Left ventricle myocardium superior (tissue), 1 donor: Measurements from ENCODE around the gene NXPH1. TPM values are rescaled to one million over a fixed set of nuclear protein-coding genes. Genes with fewer than 3 reads are reported as not detected.
A peak's percentile ranks its signal among the peaks of the same experiment; 100 is the strongest.

Source experiments
- ATAC-seq: fragments of 200-7000 bp; cut with Tn5 transposase; one replicate; pipeline ENCODE4 v1.9.1; 2020; ENCODE audit warnings: mild to moderate bottlenecking, moderate library complexity
- DNase-seq: peaks from one replicate; pipeline ENCODE4 v3.0.0-alpha.2; 2020
- intact Hi-C: fragments of 100-400 bp; cut with micrococcal nuclease; formaldehyde crosslinking; loops from one replicate; pipeline ENCODE4 v1.11.0; 2022
- total RNA-seq: library from RNA; stranded (reverse); fragmentation: NEBNext Ultra II Directional; extraction: Animal tissue kit (Norgen Biotek cat#: 25700); gene quantifications from one replicate; pipeline ENCODE4 v1.2.1, GENCODE V29; 2021
- donor health status: DM: no; HTN: yes; CAD: no; lungs with severe emphysema.

The NXPH1 gene
- total RNA-seq, 1 donor from 2014 or later, result not detected

DNA sequence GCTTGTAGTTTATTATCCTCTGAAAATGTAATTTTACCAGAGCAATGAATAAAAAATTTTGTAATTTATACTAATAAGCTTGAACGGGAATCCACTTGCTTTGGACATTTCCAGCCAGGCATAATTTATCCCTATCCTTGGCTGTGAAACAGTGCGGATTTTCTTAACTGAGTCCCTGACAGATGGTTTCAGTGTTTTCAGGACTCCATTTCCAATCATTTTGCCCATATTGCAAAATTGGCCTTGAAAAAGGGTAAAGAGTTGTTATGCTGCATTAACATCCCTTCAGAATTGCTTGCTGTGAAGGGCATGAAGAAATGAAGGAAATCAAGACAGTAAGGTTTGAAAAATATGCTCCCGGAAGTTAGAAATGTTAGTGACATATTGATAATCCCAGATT is 57.7 kb downstream of the NXPH1 start:
- intact Hi-C loops, result no loop called here
- DNase-seq (no peak), ATAC-seq (no peak)

DNA sequence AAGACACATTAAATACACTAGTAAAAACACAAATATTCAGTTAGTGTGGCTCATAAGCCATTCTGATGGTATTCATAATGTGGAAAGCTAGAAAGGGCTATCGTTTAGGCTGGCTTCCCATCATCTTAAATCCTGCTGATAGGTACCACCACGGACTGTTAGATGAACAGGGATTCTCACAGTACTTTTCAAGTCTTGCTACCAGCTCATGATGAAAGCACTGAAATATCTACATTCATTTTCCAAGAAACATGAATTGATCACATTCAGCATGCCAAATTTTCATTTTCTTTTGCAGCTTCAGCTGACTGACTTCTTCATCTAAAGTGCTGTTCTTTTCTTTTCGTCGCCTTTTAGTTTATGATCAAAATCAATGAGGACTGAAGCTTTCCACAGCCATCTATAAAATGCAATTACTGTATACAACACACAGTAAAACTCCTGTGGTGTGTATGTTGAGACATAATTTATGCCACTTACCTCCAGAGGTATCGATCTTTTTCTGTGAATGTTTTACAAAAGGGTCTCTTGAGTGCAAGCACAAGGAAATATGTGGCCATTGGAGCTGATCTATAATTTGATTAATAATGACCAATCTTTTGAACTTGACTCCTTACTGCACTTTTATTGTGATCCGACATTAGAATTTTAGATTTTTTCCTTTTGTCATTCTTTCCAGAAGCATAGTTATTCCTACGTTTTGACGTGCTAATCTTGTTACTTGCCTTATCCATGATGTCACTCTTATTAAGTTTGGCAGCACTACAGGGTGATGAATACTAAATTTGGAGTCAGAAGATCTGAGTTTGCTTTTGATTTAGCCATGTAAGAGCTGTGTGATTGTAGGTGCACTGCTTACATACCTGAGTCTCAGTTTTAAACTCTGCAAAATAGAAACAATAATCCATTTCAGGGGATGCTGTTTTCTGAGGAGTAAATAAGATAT is 58.4 kb downstream of the NXPH1 start:
- intact Hi-C loops, result no loop called here
- ATAC-seq (no peak), DNase-seq (no peak)

DNA sequence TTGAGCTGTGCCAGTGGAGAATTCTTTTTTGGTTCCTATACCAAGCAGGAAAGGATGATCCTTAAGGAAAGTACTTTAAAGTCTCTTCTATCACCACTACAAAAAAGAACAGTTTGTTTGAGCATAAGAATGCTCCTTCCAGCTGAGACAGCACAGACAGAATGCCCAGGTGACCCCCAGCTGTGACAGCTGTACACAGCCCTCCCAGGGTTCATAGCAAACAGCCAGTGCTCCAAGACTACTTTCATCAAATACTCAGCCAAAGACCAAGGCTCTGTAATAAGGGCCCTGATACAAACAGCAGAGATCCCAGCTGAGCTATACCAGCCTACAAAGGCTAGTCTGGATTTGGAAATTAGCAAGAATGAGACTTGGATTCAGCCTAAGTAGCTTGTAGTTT is 65.7 kb downstream of the NXPH1 start:
- DNase-seq (no peak), ATAC-seq (no peak)
- intact Hi-C loops, result no loop called here

DNA sequence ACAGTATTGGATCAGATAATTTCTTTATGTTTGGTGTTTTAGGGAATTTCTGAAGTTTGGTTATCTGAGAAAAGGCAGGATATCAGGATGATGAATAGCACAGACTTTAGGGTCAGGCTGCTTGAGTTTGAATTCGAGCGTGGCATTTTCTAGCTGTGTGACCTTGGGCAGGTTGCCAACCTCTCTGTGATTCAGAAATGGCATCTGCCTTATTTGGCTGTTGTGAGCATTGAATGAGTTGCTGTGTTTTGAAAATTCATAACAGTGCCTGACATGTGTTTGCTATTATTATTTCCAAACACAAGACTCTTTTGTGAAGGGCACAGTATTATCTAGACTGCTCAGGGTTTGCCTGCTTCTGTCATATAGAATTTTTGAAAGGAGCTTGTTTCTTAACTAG is 66.9 kb downstream of the NXPH1 start:
- ATAC-seq (no peak), DNase-seq (no peak)
- intact Hi-C loops, result no loop called here

DNA sequence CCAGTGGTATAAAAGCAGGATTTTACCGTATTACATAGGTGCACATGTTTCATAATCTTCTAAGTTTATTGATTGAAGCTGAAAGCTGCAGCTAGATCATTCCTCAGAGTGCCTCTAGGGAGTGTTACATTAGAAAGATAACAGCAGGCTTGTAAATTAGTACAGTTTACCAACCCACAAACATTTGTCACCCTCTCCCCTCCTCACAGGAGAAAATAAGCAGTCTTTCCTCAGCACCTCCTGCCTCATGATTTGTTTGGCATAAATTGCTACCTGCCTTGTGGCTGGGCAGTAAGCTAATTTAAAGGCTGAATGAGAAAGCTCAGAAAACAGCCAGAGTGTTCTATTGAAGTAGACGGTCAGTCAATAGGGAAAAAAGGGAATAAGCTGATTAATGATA is 74.2 kb downstream of the NXPH1 start:
- ATAC-seq (no peak), DNase-seq (no peak)
- intact Hi-C loops, result no loop called here

DNA sequence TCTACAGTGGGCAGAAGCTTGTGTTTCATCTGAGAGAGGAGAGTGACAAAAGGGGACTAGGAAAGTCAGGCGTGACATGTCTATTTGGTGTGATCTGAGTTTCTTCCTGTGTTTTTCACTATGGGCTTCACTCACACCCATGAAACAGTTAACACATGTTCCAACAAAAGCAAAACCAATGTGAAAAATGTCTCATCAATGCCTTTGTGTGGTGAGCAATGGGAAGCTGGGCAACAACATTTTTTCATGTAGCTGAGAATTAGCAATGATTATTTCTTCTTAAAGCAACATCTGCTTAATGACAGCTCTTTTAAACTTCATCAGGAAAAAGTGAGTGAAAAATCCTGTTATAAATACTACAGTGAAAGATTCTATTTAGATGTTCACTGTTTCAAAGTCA is 76.2 kb downstream of the NXPH1 start:
- intact Hi-C loops, result no loop called here
- no peak for DNase-seq
- no peak for ATAC-seq

DNA sequence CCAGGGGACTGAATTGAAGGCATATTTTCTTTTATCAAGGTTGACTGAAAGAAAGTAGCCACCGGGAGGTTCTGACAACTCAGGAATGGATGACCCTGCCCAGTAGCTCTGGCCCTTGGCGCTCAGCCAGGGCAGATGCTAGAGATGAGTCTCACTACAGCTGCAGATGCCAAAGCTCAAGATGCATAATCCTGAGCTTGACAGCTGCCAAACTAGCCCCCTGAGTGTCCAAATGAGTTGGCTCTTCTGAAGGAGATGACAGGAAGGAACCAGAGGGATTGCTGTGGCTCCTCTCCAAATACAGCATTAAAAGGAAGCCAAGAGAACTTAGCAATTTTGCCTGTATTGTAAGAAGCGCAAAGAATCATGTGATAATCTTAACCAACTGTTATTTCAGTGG is 78.4 kb downstream of the NXPH1 start:
- DNase-seq (peak; percentile 26), ATAC-seq (no peak)
- intact Hi-C loops, result no loop called here

DNA sequence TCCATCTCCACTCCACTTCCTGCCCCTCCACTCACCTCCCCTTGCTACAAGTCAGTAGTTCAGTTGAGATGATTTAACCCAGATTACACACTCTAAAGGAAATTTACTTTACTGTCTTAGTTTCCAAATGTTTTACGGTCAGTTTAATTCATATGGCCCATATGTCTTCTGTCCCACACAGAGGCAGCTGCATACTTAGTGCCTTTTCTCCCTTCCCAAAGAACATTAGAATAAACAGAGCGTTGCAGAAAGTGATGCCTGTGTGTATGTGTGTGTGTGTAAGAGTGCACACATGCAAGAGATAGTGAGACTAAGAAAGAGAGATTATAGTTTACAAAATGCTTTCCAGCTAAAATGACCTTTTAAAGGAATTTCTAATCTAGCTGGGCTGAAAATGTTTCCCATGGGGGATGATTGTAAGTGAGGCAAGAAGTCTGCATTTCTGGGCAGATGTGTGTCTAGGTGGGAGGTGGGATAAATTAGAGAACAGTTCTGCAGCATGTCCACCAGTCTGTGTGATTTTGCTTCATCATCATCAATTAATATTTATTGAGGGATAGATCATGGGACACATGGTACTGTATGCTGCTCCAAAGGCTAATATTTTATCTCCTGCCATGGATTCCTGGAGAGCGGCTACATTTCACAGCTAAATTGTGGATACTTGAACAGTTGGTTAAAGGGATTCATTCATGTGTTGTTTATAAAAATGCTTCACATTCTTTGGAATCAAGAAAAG is 81.5 kb downstream of the NXPH1 start:
- ATAC-seq (no peak), DNase-seq (no peak)
- intact Hi-C loops, result no loop called here

DNA sequence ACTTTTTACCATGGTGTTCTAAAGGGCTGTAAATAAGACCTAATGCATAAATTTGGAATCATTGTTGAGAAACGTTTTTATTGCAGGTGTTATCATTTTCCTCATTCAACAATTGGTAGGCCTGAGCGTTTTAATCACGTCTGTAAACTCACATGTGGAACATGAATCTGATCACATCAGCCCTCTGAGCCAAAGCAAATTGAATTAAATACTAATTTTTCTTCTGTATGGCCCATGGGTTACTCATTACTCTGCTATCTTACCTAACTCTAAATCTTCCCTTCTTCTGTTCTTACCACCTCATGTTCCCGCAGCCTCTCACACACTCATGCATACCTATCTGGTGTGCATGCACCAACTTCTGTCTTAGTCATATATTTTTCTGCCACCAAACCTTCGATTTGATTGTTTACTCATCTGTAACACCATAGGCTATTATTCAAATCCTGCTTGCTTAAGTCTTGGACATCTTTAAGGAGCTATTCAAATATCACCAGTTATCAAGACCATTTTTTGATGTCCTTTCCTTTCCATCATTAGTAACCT is 82.3 kb downstream of the NXPH1 start:
- no peak for DNase-seq
- no peak for ATAC-seq
- intact Hi-C loops, result no loop called here

DNA sequence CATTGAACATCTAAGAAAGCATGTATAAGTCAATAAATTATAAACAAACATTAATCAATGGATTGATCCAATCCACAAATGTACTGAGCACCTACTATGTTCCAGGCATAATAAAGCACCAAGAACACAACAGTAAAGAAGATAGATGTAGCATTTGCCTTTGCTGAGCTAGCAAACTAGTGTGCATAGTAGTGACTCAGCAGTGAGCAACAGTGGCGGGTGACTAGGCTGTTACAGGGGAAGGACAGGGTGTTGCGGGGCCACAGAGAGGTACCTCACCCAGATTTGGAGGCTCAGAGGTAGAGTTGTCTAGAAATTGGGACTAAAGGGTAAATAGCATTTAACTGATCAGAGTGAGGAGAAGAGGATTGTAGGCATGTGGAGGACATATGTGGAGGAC is 83.6 kb downstream of the NXPH1 start:
- intact Hi-C loops, result no loop called here
- no peak for ATAC-seq

DNA sequence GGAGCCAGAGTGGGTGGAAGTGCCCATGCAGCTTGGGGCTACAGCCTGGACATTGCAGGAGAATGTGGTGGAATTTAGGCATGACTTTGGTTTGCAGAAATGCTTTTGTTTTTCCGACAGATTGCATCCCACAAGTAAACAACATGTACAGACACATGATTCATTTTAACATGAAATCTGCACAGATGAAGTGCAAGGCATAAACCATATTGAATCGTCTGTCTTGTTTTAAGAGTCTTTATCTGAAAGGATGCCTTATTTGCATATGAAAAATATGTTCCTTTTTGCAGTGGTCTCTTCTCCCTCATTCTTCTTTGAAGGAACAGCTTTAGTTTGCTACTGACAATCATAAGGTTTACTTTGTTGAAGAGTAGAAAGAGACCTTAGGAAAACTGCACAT is 94.9 kb downstream of the NXPH1 start:
- intact Hi-C loops, result no loop called here

More for the DNA sequence above, 83.6 kb downstream of the NXPH1 start:
- DNase-seq, result no peak

DNA sequence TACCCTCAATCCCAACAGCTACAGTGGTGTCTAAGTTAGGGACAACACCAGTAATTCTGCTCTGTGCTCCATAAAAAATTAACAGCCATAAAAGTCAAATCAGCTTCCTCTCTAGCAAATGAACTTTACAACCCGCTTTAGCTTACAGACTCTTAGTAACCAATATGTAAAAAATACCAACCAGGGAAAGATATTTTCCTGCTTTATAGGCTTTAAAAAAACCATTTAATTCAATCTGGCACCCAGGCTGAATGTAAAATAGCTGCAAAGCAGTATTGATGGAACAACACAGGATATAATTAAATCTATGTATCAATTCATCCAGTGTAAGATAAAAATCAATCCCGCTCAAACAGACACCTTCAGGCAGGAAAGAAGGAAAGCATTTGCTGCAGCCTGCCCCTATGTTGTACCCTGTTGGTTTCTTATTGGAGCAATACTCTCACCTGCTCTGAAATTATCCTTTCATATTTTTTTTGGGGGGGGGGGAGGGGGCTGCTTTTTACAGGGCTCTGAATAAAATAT is 98.6 kb downstream of the NXPH1 start:
- ATAC-seq, result no peak

More for the DNA sequence above, 94.9 kb downstream of the NXPH1 start:
- DNase-seq, result no peak
- no peak for ATAC-seq

DNA sequence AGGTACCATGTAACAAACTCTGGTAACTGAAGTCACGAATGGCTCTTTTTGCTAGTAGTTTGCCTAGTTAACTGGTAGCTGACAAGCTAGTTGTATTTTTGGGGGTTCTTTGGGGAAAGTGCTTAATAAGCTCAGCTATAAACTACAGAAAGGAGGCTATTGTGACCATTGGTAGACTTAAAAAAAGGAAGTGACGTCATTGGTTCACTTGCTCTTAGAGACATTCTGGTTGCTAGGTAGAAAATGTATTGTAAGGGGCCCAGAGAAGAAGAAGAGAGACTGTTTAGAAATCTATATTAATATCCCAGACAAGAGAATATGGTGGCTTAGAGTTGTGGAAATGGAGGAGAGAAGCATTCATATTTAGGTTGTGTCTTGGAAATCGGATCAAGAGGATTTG is 103.0 kb downstream of the NXPH1 start:
- intact Hi-C loops, result no loop called here
- DNase-seq (no peak), ATAC-seq (no peak)

More for the DNA sequence above, 98.6 kb downstream of the NXPH1 start:
- DNase-seq, result no peak
- intact Hi-C loops, result no loop called here

DNA sequence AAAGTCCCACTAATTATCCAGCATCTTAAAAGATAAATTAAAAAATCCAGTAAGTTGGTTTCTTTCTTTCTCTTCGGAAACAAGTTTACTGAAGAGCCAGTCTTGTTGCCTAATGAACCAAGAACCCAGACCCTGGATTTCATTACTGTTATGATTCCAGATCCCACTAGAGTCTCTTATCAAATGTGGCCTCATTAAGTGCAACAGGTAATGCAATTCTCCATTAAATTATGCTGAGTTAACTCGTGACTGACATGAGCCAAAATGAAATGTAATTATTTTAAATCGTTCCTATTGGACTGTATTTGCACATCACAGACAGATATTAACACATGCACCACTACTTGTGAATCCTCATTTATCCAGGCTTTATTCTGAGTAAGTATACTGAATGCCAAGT is 115.6 kb downstream of the NXPH1 start:
- no peak for ATAC-seq
- no peak for DNase-seq
- intact Hi-C loops, result no loop called here

DNA sequence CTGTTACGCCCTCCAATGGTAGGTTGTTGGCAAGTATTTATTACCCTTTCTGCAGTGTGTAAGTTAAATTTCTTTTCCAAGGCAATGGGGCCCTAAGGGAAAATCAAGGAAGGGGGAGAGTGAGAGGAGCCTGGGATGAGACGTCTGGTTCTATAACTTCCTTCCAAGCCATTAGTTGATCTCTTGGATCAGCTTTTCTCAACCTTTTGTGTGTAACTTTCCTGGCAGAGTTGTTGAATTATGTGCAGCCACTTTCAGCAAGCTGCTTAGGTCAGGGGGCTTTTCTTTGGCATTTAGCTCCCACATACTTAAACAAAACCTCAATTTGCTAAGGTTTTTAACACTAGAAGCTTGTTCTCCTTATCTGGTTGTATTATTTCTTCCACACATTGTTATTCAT is 127.1 kb downstream of the NXPH1 start:
- intact Hi-C loops, result no loop called here
- no peak for DNase-seq

DNA sequence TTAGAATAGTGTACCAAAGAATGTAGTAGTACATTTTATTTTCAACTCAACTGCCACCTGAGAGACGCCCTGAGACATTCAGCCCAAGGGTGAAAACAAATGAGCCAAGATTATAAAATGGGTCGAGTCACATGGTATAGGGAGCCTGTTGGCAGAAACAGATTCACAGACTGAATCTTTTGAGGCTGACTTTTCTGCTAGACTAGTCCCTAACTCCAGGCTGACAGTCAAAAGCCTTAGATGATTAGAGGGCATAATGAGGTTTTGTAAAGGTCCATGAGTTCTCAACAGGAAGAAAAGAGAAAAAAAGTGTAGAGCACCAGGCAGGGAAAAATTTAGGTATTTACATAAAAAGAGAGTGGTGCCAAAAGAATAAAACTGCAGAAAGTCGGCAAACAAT is 128.0 kb downstream of the NXPH1 start:
- ATAC-seq, result no peak
- DNase-seq, result no peak
- intact Hi-C loops, result no loop called here

More for the DNA sequence above, 127.1 kb downstream of the NXPH1 start:
- ATAC-seq, result no peak

DNA sequence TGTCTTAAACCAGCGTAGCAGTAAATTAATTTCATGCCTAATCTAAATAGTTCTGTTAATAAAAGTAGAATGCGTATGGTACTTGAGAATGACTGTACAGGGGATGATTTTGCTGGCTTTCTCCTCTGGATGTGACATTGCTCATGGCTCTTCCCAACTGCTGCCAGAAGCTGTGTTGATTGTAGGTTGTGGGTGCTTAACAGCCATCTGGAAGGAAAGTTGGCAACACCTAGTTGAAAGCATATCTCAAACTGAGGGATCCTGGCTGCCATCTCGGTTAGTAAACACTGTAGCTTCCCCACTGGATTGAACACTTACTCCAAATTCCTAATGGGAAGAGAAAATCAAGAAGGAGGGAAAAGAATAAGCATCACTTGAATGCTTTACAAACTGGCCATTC is 130.9 kb downstream of the NXPH1 start:
- no peak for ATAC-seq
- no peak for DNase-seq
- intact Hi-C loops, result no loop called here

DNA sequence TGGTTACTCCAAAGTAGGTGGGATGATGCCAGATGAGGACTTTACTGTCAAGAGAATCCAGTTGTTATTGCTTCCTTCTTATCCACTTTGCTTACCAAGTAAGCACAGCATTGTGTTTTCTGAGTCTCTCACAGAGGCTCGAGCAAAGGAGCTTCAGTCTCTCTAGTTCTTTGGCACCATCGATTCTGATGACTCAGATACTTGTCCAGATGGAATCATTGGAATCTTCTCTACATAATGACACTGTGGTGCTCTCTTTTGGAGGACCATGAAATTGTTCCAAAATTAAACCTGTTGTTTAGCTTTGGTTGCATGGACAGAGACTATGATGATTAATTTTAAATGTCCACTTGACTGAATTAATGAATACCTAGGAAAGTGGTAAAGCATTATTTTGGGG is 132.6 kb downstream of the NXPH1 start:
- intact Hi-C loops, result no loop called here
- DNase-seq, result no peak
- no peak for ATAC-seq

DNA sequence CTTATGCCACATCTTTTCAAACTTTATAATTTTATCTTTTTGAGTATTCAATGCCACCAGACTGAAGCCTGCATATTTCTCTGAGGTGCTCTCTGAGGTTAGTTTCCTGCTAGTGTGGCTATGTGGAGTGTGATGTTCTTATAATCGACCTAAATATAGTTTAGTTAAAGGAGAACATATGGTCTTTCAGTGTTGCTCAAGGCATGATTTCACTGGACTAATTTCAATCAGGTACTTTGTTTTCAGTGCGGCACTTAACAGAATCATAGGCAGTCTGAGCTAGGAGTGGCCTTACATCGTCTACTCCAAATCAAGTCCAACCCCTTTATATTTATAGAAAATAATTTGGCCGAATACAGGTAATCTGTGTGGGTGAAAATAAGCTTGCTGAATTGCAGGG is 134.2 kb downstream of the NXPH1 start:
- DNase-seq, result no peak
- intact Hi-C loops, result no loop called here
- no peak for ATAC-seq

DNA sequence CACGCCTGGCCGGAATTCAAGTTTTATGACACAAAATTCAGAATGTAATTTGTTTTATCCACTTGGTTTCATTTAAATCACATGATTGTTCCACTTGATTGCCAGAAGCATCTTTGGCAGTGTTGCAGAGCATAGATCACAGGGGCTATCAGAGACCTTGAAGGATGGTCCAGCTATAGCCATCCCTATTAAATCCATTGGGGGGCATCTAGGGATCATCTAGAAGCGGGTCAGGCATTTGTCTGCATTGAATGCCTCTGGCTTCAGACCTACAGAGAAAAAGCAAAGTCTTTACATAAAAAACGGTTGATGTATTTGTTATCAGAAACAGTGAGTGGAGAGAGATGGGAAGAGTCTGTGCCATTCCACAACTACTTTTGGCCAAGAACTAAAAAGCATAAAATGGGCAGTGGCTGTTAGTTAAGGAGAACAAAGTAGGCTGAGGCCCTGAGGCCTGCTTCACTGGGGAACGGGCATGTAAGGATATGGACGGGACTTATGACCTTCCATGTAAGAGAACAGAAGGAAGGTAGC is 146.3 kb downstream of the NXPH1 start:
- DNase-seq (no peak), ATAC-seq (no peak)
- intact Hi-C loops, result no loop called here
